SK-N-SH (cell line): ENCODE measurements around the gene MKRN2. TPM values are rescaled to one million over a fixed set of nuclear protein-coding genes. Genes with fewer than 3 reads are reported as not detected.

Experiments
- CTCF ChIA-PET: fragments of 300-600, 350-600 bp; formaldehyde crosslinking; extraction: SDS; loops from one replicate; lab custom pipeline; 2021; lab: Yijun Ruan, JAX
- POLR2A ChIA-PET: fragments of 350-600 bp; sonication (Branson Sonifier 250); formaldehyde crosslinking; extraction: SDS; loops from one replicate; lab custom pipeline; 2020; ENCODE audit warnings: antibody characterized with exemption, inconsistent platforms; lab: Yijun Ruan, JAX
- DNase-seq: peaks from one replicate; pipeline ENCODE4 v3.0.0; 2012
- H2AFZ ChIP-seq: fragments of 200-600 bp; sonication (generic); 2 replicates; pipeline ENCODE4 v1.8.1; 2016; ENCODE audit warnings: antibody characterized with exemption, mild to moderate bottlenecking, low read depth
- H3F3A ChIP-seq: fragments of 200-600 bp; sonication (generic); replicated peaks from 2 replicates; pipeline ENCODE3; 2016; ENCODE audit warnings: antibody characterized with exemption, mild to moderate bottlenecking; ENCODE audit not compliant: insufficient read depth
- H3K27ac ChIP-seq, 2 experiments: fragments of 200-500 bp in 1 of 2; fragments of 200-600 bp in 1 of 2; sonication (Bioruptor generic) in 1 of 2; sonication (generic), shearing (Covaris generic) in 1 of 2; 2 replicates each; pipeline versions ENCODE4 v1.5.1 to v1.6.1; 2014 to 2016; ENCODE audit warnings: low read depth in 2 of 2, inconsistent platforms in 1 of 2, low read length in 1 of 2, mild to moderate bottlenecking in 1 of 2, mixed read lengths in 1 of 2
- H3K27me3 ChIP-seq: fragments of 200-600 bp; sonication (generic), shearing (Covaris generic); 2 replicates; pipeline ENCODE4 v1.6.1; 2016; ENCODE audit warnings: mixed run types; ENCODE audit not compliant: insufficient read depth
- H3K36me3 ChIP-seq, 2 experiments: fragments of 200-500 bp in 1 of 2; fragments of 200-600 bp in 1 of 2; sonication (Bioruptor generic) in 1 of 2; sonication (generic) in 1 of 2; replicated peaks in 1 of 2; 2 replicates each; pipeline versions ENCODE3 to v1.5.1; 2014 to 2016; ENCODE audit warnings: low read length in 1 of 2, mild to moderate bottlenecking in 1 of 2; ENCODE audit not compliant: insufficient read depth in 2 of 2, control insufficient read depth in 1 of 2
- H3K4me1 ChIP-seq, 2 experiments: fragments of 200-500 bp in 1 of 2; fragments of 200-600 bp in 1 of 2; sonication (Bioruptor generic) in 1 of 2; sonication (generic), shearing (Covaris generic) in 1 of 2; 2 replicates each; pipeline versions ENCODE4 v1.5.1 to v1.6.1; 2014 to 2016; ENCODE audit warnings: low read depth in 1 of 2, low read length in 1 of 2, mixed run types in 1 of 2; ENCODE audit not compliant: insufficient read depth in 2 of 2, control insufficient read depth in 1 of 2
- H3K4me2 ChIP-seq: fragments of 200-600 bp; sonication (generic), shearing (Covaris generic); 2 replicates; pipeline ENCODE4 v1.6.1; 2017; ENCODE audit warnings: mixed run types
- H3K4me3 ChIP-seq, 2 experiments: fragments of 200-500 bp in 1 of 2; fragments of 200-600 bp in 1 of 2; sonication (Bioruptor generic) in 1 of 2; sonication (generic), shearing (Covaris generic) in 1 of 2; 2 replicates each; pipeline versions ENCODE4 v1.5.1 to v1.8.1; 2014 to 2016; ENCODE audit warnings: low read depth in 2 of 2, inconsistent platforms in 1 of 2, low read length in 1 of 2, mild to moderate bottlenecking in 1 of 2, mixed read lengths in 1 of 2, moderate library complexity in 1 of 2
- H3K79me2 ChIP-seq: fragments of 200-600 bp; sonication (generic); 2 replicates; pipeline ENCODE4 v1.8.1; 2017; ENCODE audit warnings: mild to moderate bottlenecking; ENCODE audit not compliant: insufficient read depth
- H3K9ac ChIP-seq: fragments of 200-600 bp; sonication (generic); 2 replicates; pipeline ENCODE4 v1.6.1; 2017; ENCODE audit warnings: mixed run types
- H3K9me2 ChIP-seq: fragments of 200-600 bp; sonication (generic); 2 replicates; pipeline ENCODE4 v1.6.1; 2017; ENCODE audit warnings: mixed run types
- H3K9me3 ChIP-seq: fragments of 200-600 bp; sonication (generic); 2 replicates; pipeline ENCODE4 v1.6.1; 2017; ENCODE audit warnings: mixed run types, mild to moderate bottlenecking, moderate library complexity
- H4K20me1 ChIP-seq: fragments of 200-600 bp; sonication (generic); 2 replicates; pipeline ENCODE4 v1.6.1; 2017; ENCODE audit warnings: mild to moderate bottlenecking, mixed run types; ENCODE audit not compliant: insufficient read depth
- ELF1 ChIP-seq: IDR thresholded peaks from 2 replicates; pipeline ENCODE4 v1.4.0; 2012
- FOSL2 ChIP-seq: IDR thresholded peaks from 2 replicates; pipeline ENCODE4 v1.4.0; 2012; ENCODE audit warnings: low read depth, mild to moderate bottlenecking, moderate library complexity, borderline replicate concordance
- FOXJ3 ChIP-seq: sonication (generic); formaldehyde crosslinking; IDR thresholded peaks from 2 replicates; pipeline ENCODE4 v1.5.1; 2020; ENCODE audit warnings: mild to moderate bottlenecking, missing genetic modification reagents
- FOXM1 ChIP-seq: IDR thresholded peaks from 2 replicates; pipeline ENCODE4 v1.4.0; 2012; ENCODE audit warnings: low read depth, mild to moderate bottlenecking
- GATA2 ChIP-seq: sonication (generic); formaldehyde crosslinking; IDR thresholded peaks from 2 replicates; pipeline ENCODE4 v1.5.0; 2020; ENCODE audit warnings: mild to moderate bottlenecking, missing genetic modification reagents
- JUND ChIP-seq: IDR thresholded peaks from 2 replicates; pipeline ENCODE4 v1.4.0; 2012
- MEF2A ChIP-seq: IDR thresholded peaks from 2 replicates; pipeline ENCODE4 v1.4.0; 2012; ENCODE audit warnings: low read depth, borderline replicate concordance
- MXI1 ChIP-seq: IDR thresholded peaks from 2 replicates; pipeline ENCODE4 v1.6.1; 2012; ENCODE audit warnings: mild to moderate bottlenecking, low read depth, low read length, improper control_type of control experiment
- POLR2AphosphoS5 ChIP-seq: IDR thresholded peaks from 2 replicates; pipeline ENCODE4 v1.6.1; 2012; ENCODE audit warnings: low read depth, low read length
- RCOR1 ChIP-seq: fragments of 150-350 bp; IDR thresholded peaks from 2 replicates; pipeline ENCODE4 v1.6.1; 2017; ENCODE audit warnings: antibody characterized with exemption, low read length
- REST ChIP-seq: IDR thresholded peaks from 2 replicates; pipeline ENCODE4 v1.6.1; 2012; ENCODE audit warnings: mild to moderate bottlenecking, low read depth, low read length, moderate library complexity
- RXRA ChIP-seq: IDR thresholded peaks from 2 replicates; pipeline ENCODE4 v1.4.0; 2012; ENCODE audit warnings: low read depth, mild to moderate bottlenecking, borderline replicate concordance
- SMC3 ChIP-seq: IDR thresholded peaks from 2 replicates; pipeline ENCODE4 v1.6.1; 2012; ENCODE audit warnings: low read depth, low read length, improper control_type of control experiment
- TEAD4 ChIP-seq: IDR thresholded peaks from 2 replicates; pipeline ENCODE4 v1.4.0; 2012; ENCODE audit warnings: mild to moderate bottlenecking, borderline replicate concordance; ENCODE audit not compliant: insufficient read depth
- WGBS: methylation state at CpG from one replicate; pipeline ENCODE4 v1.1.6; 2017; ENCODE audit warnings: low lambda C conversion rate; 5-methylcytosine and 5-hydroxymethylcytosine counted together
- polyA plus RNA-seq, 3 experiments: library from polyadenylated mRNA; depleted of rRNA; stranded (reverse); fragments of >200 nt; gene quantifications; 2 replicates each; pipeline ENCODE4 v1.2.3, GENCODE V29; 2012
- TF ChIP-seq, protein P1 (sequence below): fragments of 200-600 bp; sonication (generic); IDR thresholded peaks from 2 replicates; pipeline ENCODE4 v1.6.1; 2017; ENCODE audit warnings: antibody characterized with exemption, mild to moderate bottlenecking, moderate library complexity

Gene MKRN2
- polyA plus RNA-seq, 1 of the 3 experiments (the other 2 are of a cell fraction): 29.8 TPM

DNA sequence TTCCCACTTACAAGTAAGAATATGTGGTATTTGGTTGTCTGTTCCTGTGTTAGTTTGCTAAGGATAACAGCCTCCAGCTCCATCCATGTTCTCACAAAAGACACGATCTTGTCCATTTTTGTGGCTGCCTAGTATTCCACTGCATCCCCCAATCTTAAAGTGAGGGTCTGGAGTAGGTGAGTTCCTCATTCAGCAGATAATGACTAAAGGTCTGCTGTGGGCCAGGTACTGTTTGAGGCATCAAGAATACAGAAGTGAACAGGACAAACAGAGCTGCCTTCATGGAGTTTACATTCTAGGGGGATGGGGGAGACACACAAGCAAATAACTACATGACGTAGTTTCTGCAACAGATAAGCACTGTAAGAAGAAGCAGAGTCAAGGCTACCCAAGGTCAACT is 35.9 kb upstream of the MKRN2 start:
- H4K20me1 ChIP-seq: no peaks in the 10 kb centered on the region
- CTCF ChIA-PET: no interaction called here
- no peak overlapping the region for H3K4me2 ChIP-seq
- H3K9me2 ChIP-seq: no peaks in the 10 kb centered on the region
- no peak for DNase-seq
- no peak overlapping the region for H3K4me3 ChIP-seq
- H3F3A ChIP-seq: no peaks in the 10 kb centered on the region
- H3K4me1 ChIP-seq: peaks cover 0 to 10% of the 10 kb centered on the region in 2 experiments; a peak in 1 of 4 replicates
- no peak overlapping the region for H2AFZ ChIP-seq
- H3K36me3 ChIP-seq: peaks cover 10 to 13% of the 10 kb centered on the region in 2 experiments
- no peaks in the 10 kb centered on the region for H3K9me3 ChIP-seq
- no peak overlapping the region for H3K9ac ChIP-seq
- no peaks in the 10 kb centered on the region for H3K79me2 ChIP-seq
- WGBS: 100% methylated on average over 2 of the region's 2 CpGs
- TF ChIP-seq JUND: no peak
- TF ChIP-seq FOSL2: no peak
- TF ChIP-seq, protein P1, sequence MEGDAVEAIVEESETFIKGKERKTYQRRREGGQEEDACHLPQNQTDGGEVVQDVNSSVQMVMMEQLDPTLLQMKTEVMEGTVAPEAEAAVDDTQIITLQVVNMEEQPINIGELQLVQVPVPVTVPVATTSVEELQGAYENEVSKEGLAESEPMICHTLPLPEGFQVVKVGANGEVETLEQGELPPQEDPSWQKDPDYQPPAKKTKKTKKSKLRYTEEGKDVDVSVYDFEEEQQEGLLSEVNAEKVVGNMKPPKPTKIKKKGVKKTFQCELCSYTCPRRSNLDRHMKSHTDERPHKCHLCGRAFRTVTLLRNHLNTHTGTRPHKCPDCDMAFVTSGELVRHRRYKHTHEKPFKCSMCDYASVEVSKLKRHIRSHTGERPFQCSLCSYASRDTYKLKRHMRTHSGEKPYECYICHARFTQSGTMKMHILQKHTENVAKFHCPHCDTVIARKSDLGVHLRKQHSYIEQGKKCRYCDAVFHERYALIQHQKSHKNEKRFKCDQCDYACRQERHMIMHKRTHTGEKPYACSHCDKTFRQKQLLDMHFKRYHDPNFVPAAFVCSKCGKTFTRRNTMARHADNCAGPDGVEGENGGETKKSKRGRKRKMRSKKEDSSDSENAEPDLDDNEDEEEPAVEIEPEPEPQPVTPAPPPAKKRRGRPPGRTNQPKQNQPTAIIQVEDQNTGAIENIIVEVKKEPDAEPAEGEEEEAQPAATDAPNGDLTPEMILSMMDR: no peak
- TF ChIP-seq GATA2 (CRISPR knock-in tag): no peak
- no peak for TF ChIP-seq POLR2AphosphoS5
- no peak for TF ChIP-seq RCOR1
- no peak for TF ChIP-seq ELF1
- TF ChIP-seq SMC3: no peak
- no peak overlapping the region for H3K27ac ChIP-seq
- POLR2A ChIA-PET: no interaction called here
- no peaks in the 10 kb centered on the region for H3K27me3 ChIP-seq

DNA sequence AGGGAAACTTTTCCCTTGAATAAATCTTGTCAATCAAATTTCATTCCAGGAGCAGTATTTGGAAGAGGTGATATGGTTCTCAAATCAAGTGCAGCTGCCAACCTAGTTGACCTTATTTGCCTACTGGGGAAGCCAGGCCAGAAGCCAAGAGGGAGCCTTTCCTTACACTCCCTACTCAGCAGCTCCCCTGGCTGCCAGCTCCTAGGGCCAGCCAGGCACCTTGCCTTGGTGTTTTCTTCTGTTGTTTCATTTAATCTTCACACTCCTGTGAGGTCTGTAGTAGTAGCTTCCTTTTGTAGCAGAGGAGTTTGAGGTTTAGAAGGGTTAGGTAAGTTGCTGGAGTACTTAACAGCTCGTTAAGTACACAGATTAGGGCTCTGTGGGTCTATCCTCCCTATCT is 34.2 kb upstream of the MKRN2 start:
- H3K4me1 ChIP-seq: peaks cover 0 to 4% of the 10 kb centered on the region in 2 experiments; a peak in 1 of 4 replicates
- no peak for DNase-seq
- WGBS: 94% methylated on average over 1 of the region's 1 CpG
- no peaks in the 10 kb centered on the region for H4K20me1 ChIP-seq
- no peak overlapping the region for H3K9ac ChIP-seq
- no peaks in the 10 kb centered on the region for H3K27me3 ChIP-seq
- H2AFZ ChIP-seq: no peak overlapping the region
- CTCF ChIA-PET: interaction anchor here (1.2 kb wide), 1 partner anchor 13 kb away, joined by 4 read pairs; no protein-coding TSS in a partner anchor
- no peak for TF ChIP-seq RXRA
- TF ChIP-seq, all 33 proteins: peak for 0
- Histone ChIP-seq H3K27ac (no peak overlapping the region), H3K9me2 (no peaks in the 10 kb centered on the region), H3K9me3 (no peaks in the 10 kb centered on the region), H3K4me3 (no peak overlapping the region), H3K36me3 (peaks cover 17% of the 10 kb centered on the region in 2 experiments), H3F3A (no peaks in the 10 kb centered on the region), H3K4me2 (no peak overlapping the region), H3K79me2 (no peaks in the 10 kb centered on the region)
- POLR2A ChIA-PET: interaction anchor here (1.5 kb wide), 1 partner anchor 31 kb away, joined by 3 read pairs; no protein-coding TSS in a partner anchor

- H3K9ac ChIP-seq: no peak overlapping the region
- H3K9me3 ChIP-seq: no peaks in the 10 kb centered on the region
- H3K4me2 ChIP-seq: no peak overlapping the region
- H2AFZ ChIP-seq: no peak overlapping the region
- H3K27ac ChIP-seq: no peak overlapping the region
- no peak for DNase-seq
- H4K20me1 ChIP-seq: no peaks in the 10 kb centered on the region
- no peaks in the 10 kb centered on the region; a peak in 1 of 4 replicates for H3K4me1 ChIP-seq
- no peaks in the 10 kb centered on the region for H3F3A ChIP-seq
- ChIA-PET POLR2A (no interaction called here), CTCF (no interaction called here)
- peaks cover 15 to 28% of the 10 kb centered on the region in 2 experiments for H3K36me3 ChIP-seq
- H3K4me3 ChIP-seq: no peak overlapping the region
- no peaks in the 10 kb centered on the region for H3K79me2 ChIP-seq
- H3K27me3 ChIP-seq: no peaks in the 10 kb centered on the region
- 100% methylated on average over 3 of the region's 3 CpGs for WGBS
- no peaks in the 10 kb centered on the region for H3K9me2 ChIP-seq
- TF ChIP-seq, protein P1: no peak
- TF ChIP-seq JUND (no peak), TEAD4 (no peak), FOXM1 (no peak), MXI1 (no peak), FOXJ3 (CRISPR knock-in tag) (no peak), MEF2A (no peak), REST (no peak), ELF1 (no peak), POLR2AphosphoS5 (no peak), FOSL2 (no peak)
Observed at GRCh38 chr3:12527757-12528143, 29.1 kb upstream of the MKRN2 start.
